ENCODE data around the gene SORCS2.

The SORCS2 gene

GRCh38 chr4:7330031-7330596 is 137.8 kb downstream of the SORCS2 start:
- no peak for DNase-seq

GRCh38 chr4:7330811-7331681 is 138.7 kb downstream of the SORCS2 start:
- DNase-seq = no peak

GRCh38 chr4:7331682-7332000 is 139.3 kb downstream of the SORCS2 start:
- DNase-seq = no peak

- DNase-seq = no peak
Observed at GRCh38 chr4:7332216-7333023, 140.1 kb downstream of the SORCS2 start.

GRCh38 chr4:7333024-7333780 is 140.9 kb downstream of the SORCS2 start:
- no peak for DNase-seq

- no peak for DNase-seq
Observed at GRCh38 chr4:7333801-7334421, 141.6 kb downstream of the SORCS2 start.

- no peak for DNase-seq
Observed at GRCh38 chr4:7334521-7335275, 142.4 kb downstream of the SORCS2 start.

GRCh38 chr4:7335344-7336066 is 143.2 kb downstream of the SORCS2 start:
- DNase-seq = peak; percentile 43

- DNase-seq = no peak
Observed at GRCh38 chr4:7336067-7336569, 143.8 kb downstream of the SORCS2 start.

GRCh38 chr4:7336732-7337131 is 144.4 kb downstream of the SORCS2 start:
- DNase-seq = no peak

GRCh38 chr4:7337196-7338058 is 145.1 kb downstream of the SORCS2 start:
- DNase-seq = no peak

GRCh38 chr4:7338059-7338452 is 145.7 kb downstream of the SORCS2 start:
- DNase-seq = no peak

GRCh38 chr4:7338876-7339623 is 146.7 kb downstream of the SORCS2 start:
- no peak for DNase-seq

- DNase-seq = no peak
Observed at GRCh38 chr4:7339751-7340552, 147.6 kb downstream of the SORCS2 start.

GRCh38 chr4:7340553-7341433 is 148.5 kb downstream of the SORCS2 start:
- DNase-seq = no peak

GRCh38 chr4:7341491-7342222 is 149.3 kb downstream of the SORCS2 start:
- DNase-seq = no peak

All from DMS79 (cell line).